Middle frontal gyrus (tissue), 1 donor: ENCODE measurements around the gene NAA35.
"Not testable (repeated sequence)": the region's sequence is repeated elsewhere in the genome, so short reads cannot be mapped to it uniquely, and the experiment has no call there.

Source experiments
- DNase-seq: peaks from one replicate; pipeline ENCODE4 v3.0.0-alpha.2; 2015; ENCODE audit warnings: low spot score; ENCODE audit errors: extremely low spot score

NAA35 gene

GRCh38 chr9:85943757-85944430 lies 2.9 kb downstream of the NAA35 start:
- DNase-seq, result no peak

DNA sequence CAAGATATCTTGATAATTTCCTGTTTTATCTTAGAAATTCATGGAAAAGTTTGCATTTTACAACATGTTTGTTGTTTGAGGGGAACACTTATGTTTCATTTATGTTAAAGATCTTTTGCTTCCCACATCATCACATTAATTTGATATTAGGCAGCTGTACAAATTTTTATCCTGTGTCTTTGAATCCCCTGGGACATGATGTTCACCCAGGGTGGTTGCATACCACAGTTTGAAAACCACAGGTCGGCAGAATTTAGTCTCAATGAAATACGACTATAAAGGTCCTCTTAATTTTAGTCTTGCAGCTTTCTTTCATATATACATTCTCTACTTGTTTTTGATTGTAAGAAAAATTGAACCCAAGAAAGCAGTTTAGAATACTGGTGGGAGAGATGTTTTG lies 3.7 kb downstream of the NAA35 start:
- DNase-seq, result no peak

- DNase-seq, result no peak
Measured at GRCh38 chr9:85949586-85950335, 8.8 kb downstream of the NAA35 start.

GRCh38 chr9:85959955-85960354 lies 19.0 kb downstream of the NAA35 start:
- no peak for DNase-seq

DNA sequence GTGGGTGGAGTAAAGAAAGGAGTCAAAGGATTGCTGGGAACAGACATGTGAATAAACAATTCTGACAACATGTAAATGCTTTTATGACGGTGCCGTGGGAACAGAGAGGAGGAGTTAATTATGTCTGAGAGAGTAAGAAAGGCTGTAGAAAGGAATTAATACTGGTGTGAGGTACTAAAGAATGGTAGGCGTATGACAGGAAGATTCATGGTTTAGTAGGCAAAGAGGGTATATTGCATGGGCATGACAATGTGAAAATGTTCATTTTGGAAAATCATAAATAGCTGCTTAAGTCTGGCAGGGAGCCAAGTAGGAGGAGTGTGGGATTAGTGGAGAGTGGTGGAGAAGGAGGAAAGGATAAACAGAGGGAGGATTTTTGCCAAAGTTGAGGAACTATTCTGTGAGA lies 19.7 kb downstream of the NAA35 start:
- DNase-seq, result no peak

- DNase-seq, result no peak
Measured at GRCh38 chr9:85964526-85964925, 23.6 kb downstream of the NAA35 start.

DNA sequence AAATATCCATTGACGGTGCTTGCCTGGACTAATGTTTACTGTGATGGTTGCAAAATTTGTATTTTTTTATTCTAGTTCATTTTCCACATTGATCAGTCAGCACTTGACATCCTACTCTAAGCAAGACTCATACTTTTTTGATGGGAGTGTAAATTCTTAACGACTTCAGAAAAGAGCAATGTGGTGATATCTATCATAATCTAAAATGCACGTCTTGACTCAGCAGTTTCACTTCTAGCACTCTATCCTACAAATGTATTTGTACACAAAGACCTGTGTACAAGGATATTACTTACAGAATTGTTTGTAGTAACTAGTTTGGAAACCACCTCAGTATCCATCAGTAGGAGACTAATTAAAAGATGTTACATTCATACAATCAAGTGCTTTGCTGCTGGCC lies 24.0 kb downstream of the NAA35 start:
- no peak for DNase-seq

- no peak for DNase-seq
Measured at GRCh38 chr9:85969727-85970126, 28.8 kb downstream of the NAA35 start.

GRCh38 chr9:85971731-85972130 lies 30.8 kb downstream of the NAA35 start:
- no peak for DNase-seq

DNA sequence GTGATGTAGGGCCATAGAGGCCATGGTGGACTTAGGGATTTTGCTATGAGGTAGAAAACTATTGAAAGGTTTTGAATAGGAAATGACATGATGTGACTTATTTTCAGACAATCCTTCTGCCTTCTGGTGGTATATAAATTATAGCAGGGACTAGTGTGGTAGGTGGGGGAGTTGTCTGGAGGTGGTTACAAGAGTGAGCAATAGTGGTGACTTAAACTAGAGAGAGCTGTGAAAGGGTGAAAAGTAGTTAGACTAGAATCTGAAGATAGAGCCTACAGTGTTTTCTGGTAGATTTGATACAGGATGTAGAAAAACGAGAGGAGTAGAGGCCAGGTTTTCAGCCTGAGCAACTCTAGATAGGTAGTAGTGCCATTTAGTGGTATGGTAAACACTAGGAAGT lies 32.3 kb downstream of the NAA35 start:
- DNase-seq, result no peak

DNA sequence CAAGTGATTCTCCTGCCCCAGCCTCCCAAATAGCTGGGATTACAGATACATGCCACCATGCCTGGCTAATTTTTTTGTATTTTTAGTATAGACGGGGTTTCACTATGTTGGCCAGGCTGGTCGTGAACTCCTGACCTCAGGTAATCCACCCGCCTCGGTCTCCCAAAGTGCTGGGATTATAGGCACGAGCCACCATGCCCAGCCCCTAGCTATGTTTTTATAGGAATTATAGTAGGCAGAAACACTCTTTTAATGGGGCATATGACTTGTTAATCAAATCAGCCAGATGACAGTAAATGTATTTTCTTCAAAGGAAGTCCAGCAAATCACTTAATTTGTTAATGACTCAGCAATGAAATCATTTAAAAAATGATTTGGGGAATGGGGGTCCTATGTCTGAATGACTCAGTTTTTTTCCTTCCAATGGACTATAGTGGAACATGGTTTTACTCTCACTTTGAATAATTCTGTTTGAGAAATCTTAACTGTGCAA lies 33.2 kb downstream of the NAA35 start:
- not testable (repeated sequence) for DNase-seq

- no peak for DNase-seq
Measured at GRCh38 chr9:85978496-85978895, 37.5 kb downstream of the NAA35 start.

DNA sequence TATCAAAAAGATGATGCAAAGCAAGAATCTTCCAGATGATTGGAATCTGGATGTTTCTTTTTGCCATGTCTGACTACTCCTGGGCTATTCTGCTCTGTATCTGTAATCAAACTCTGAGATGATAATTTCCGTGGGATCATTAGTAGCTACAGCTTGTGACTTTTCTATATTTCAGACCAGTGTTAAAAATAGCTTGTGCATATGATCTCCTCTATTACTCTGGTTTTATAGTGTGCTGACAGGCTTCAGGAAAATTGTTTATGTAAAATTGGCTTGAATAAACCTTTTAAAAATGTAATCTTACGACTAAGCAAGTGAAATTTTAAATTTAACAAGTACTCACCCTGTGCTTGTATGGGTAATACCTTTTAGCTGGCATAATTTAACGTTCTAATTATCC lies 40.4 kb downstream of the NAA35 start:
- no peak for DNase-seq

GRCh38 chr9:85984457-85984856 lies 43.5 kb downstream of the NAA35 start:
- no peak for DNase-seq

DNA sequence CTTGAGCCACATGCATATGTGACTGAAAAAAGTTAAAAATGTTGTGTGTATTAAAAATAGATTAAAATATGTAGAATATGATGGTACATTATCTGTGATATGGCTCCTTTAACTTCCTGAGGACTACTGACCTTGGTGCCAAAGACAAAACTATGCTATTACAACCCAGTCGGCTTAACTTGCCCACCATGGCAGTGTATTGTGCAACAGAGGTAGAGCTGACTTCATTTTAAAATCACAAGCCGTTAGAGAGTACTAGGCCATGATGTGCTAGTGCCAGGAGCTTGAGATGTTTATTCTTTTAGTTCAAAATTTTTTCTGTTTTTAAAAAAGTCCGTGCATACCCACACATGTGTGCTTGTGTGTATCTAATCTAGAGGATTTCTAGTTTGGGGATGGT lies 46.3 kb downstream of the NAA35 start:
- no peak for DNase-seq

- DNase-seq, result no peak
Measured at GRCh38 chr9:85994191-85994590, 53.2 kb downstream of the NAA35 start.

- no peak for DNase-seq
Measured at GRCh38 chr9:85995097-85995496, 54.2 kb downstream of the NAA35 start.

GRCh38 chr9:85995599-85995998 lies 54.7 kb downstream of the NAA35 start:
- no peak for DNase-seq

- no peak for DNase-seq
Measured at GRCh38 chr9:86005253-86005775, 64.4 kb downstream of the NAA35 start.

DNA sequence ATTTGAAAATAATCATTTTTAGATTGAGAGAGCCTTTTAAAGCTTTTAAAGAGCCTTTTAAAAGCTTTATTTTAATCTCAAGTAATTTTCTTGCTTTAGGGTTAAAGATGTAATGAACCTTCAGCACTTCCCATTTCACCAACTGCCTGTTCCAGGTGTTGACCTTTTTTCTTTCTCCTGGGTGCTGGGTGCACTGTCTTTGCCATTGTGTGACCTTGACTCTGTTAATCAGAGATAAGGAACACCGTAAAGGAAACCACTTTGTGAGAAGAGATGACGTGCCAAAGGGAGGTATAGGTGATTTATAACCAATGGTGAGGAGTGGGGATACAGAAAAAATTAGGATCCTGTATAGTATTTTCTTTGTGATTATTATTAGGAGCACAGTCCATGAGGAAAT lies 68.2 kb downstream of the NAA35 start:
- DNase-seq, result no peak

GRCh38 chr9:86020731-86021130 lies 79.8 kb downstream of the NAA35 start:
- no peak for DNase-seq

DNA sequence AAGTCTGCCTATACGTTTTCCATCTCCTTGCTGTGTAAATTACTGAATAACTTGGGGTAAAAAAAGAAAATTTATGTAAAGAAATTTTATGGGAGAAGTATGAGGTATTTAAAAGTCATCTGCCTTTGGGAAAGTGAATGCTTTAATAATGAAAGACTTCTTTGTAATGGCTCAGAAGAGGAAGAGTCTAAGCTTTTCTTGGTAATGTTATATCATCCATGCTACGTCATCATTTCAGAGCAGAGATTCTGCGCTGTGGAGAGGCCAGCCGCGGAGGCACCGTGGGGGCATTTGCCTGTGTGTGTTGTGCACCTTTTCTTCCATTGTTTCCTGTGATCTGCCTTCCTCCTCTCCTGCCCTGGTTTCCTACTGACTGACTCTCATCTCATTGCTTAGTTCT lies 80.2 kb downstream of the NAA35 start:
- DNase-seq, result no peak
